ENCODE measurements around the gene PRR33. TPM values are rescaled to one million over a fixed set of nuclear protein-coding genes. Genes with fewer than 3 reads are reported as not detected.

Gene PRR33
- total RNA-seq, 1 experiment from 2014 or later, result under 0.01 TPM

- peak; percentile 57 for DNase-seq (ENCODE audit: low read depth)
Measured at GRCh38 chr11:1916986-1917522, 25.4 kb upstream of the PRR33 start.

GRCh38 chr11:1916132-1916985, 24.7 kb upstream of the PRR33 start:
- peak; percentile 15 for DNase-seq (ENCODE audit: low read depth)

GRCh38 chr11:1915795-1916131, 24.1 kb upstream of the PRR33 start:
- no peak for DNase-seq (ENCODE audit: low read depth)

GRCh38 chr11:1913271-1914060, 21.8 kb upstream of the PRR33 start:
- no peak for DNase-seq (ENCODE audit: low read depth)

- DNase-seq (ENCODE audit: low read depth), result no peak
Measured at GRCh38 chr11:1912289-1912878, 20.7 kb upstream of the PRR33 start.

- no peak for DNase-seq (ENCODE audit: low read depth)
Measured at GRCh38 chr11:1909524-1909923, 17.8 kb upstream of the PRR33 start.

- no peak for DNase-seq (ENCODE audit: low read depth)
Measured at GRCh38 chr11:1908618-1909017, 16.9 kb upstream of the PRR33 start.

GRCh38 chr11:1906611-1907423, 15.1 kb upstream of the PRR33 start:
- no peak for DNase-seq (ENCODE audit: low read depth)

- no peak for DNase-seq (ENCODE audit: low read depth)
Measured at GRCh38 chr11:1906181-1906580, 14.5 kb upstream of the PRR33 start.

GRCh38 chr11:1899686-1900085, 8.0 kb upstream of the PRR33 start:
- no peak for DNase-seq (ENCODE audit: low read depth)

- DNase-seq (ENCODE audit: low read depth), result no peak
Measured at GRCh38 chr11:1899090-1899489, 7.4 kb upstream of the PRR33 start.

- no peak for DNase-seq (ENCODE audit: low read depth)
Measured at GRCh38 chr11:1896923-1897322, 5.2 kb upstream of the PRR33 start.

GRCh38 chr11:1896468-1896867, 4.8 kb upstream of the PRR33 start:
- DNase-seq (ENCODE audit: low read depth), result no peak

GRCh38 chr11:1894759-1895158, 3.1 kb upstream of the PRR33 start:
- DNase-seq (ENCODE audit: low read depth), result no peak

- no peak for DNase-seq (ENCODE audit: low read depth)
Measured at GRCh38 chr11:1893581-1894359, 2.1 kb upstream of the PRR33 start.

- no peak for DNase-seq (ENCODE audit: low read depth)
Measured at GRCh38 chr11:1892558-1892957, 863 bp upstream of the PRR33 start.

GRCh38 chr11:1892116-1892515, 421 bp upstream of the PRR33 start:
- DNase-seq (ENCODE audit: low read depth), result no peak

- no peak for DNase-seq (ENCODE audit: low read depth)
Measured at GRCh38 chr11:1890856-1891830, 552 bp downstream of the PRR33 start.
